Endothelial cell of umbilical vein (primary cell): ENCODE data around the gene ABCA2.

Source experiments
- EZH2 ChIP-seq: IDR thresholded peaks from 2 replicates; pipeline ENCODE4 v1.6.1; 2012; ENCODE audit warnings: borderline replicate concordance, low read depth, mild to moderate bottlenecking, moderate library complexity, low read length, inconsistent platforms; ENCODE audit not compliant: severe bottlenecking
- FOS ChIP-seq: IDR thresholded peaks from 2 replicates; pipeline ENCODE4 v1.6.1; 2011; ENCODE audit warnings: mild to moderate bottlenecking, low read length, moderate library complexity, borderline replicate concordance; ENCODE audit not compliant: insufficient read depth
- GATA2 ChIP-seq: IDR thresholded peaks from 2 replicates; pipeline ENCODE4 v1.7.0; 2011; ENCODE audit warnings: low read depth, mild to moderate bottlenecking, moderate library complexity, mixed read lengths, low read length; ENCODE audit not compliant: insufficient read length, insufficient read depth
- JUN ChIP-seq: IDR thresholded peaks from 2 replicates; pipeline ENCODE4 v1.6.1; 2011; ENCODE audit warnings: borderline replicate concordance, low read depth; ENCODE audit not compliant: insufficient read length, insufficient read depth
- POLR2A ChIP-seq: IDR thresholded peaks from 2 replicates; pipeline ENCODE4 v1.6.1; 2012; ENCODE audit warnings: low read depth, mild to moderate bottlenecking, control low read depth, low read length
- POLR2AphosphoS5 ChIP-seq: IDR thresholded peaks from 2 replicates; pipeline ENCODE4 v1.6.1; 2012; ENCODE audit warnings: low read depth, mild to moderate bottlenecking, control low read depth, low read length, moderate library complexity; ENCODE audit not compliant: insufficient read depth
- TF ChIP-seq, protein P1 (sequence below), 2 donors: IDR thresholded peaks; 1 replicate in 1 of 2; 2 replicates in 1 of 2; pipeline ENCODE4 v1.5.1; 2011; ENCODE audit warnings: low read length in 2 of 2, mild to moderate bottlenecking in 2 of 2, moderate library complexity in 2 of 2, control low read depth in 1 of 2, inconsistent platforms in 1 of 2, low read depth in 1 of 2; ENCODE audit not compliant: insufficient read depth in 1 of 2; ENCODE audit errors: extremely low read depth in 1 of 2
- TF ChIP-seq, protein P2 (sequence below): IDR thresholded peaks from 2 replicates; pipeline ENCODE4 v1.6.1; 2011; ENCODE audit not compliant: insufficient read depth, insufficient read length

DNA sequence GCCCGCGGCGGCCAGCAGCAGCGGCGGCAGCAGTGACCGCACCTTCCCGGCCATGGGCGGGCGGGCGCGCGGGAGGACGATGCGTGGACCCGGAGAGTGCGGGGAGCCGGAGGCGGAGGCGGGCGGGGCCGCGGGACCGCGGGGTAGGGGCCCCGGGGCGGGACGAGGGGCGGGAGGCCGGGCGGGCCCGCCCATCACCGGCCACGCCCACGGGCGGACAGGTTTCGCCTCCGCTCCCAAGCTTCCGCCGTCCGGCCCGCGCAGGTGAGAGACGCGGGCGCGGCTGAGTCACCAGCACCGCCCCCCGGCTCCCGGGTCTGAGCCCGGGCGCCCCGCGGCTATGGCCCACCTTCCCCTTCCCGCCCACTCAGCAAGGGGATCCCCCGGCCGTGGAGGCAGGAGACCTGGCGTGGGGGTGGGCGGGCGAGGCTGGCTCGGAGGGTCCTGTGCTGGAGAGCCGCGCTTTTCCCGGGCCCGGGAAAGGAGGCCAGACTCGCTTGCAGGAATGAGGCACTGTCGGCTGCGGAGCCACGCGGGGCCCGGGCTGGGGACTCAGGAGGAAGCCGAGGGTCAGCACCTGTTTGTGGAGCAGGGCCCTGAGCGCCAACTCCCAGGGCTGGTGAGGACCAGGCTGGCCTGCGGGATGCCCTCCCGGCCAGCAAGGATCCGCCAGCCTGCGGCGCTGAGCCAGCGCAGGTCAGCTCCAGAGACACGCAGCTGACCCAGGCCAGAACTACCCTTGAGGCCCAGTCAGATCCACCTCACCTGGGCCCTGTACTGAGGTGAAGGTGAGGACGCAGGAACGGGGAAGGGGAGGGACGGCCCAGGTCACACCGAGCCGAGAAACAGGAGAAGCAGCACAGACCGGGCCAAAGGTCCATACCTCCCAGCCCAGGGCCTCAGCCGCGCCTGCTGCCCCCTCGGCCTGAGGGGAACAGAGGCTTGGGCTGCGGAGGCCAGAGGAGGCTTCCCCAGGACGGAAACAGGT lies 26.2 kb upstream of the ABCA2 start, which contains the start of gene ENTPD2:
- TF ChIP-seq, protein P1, sequence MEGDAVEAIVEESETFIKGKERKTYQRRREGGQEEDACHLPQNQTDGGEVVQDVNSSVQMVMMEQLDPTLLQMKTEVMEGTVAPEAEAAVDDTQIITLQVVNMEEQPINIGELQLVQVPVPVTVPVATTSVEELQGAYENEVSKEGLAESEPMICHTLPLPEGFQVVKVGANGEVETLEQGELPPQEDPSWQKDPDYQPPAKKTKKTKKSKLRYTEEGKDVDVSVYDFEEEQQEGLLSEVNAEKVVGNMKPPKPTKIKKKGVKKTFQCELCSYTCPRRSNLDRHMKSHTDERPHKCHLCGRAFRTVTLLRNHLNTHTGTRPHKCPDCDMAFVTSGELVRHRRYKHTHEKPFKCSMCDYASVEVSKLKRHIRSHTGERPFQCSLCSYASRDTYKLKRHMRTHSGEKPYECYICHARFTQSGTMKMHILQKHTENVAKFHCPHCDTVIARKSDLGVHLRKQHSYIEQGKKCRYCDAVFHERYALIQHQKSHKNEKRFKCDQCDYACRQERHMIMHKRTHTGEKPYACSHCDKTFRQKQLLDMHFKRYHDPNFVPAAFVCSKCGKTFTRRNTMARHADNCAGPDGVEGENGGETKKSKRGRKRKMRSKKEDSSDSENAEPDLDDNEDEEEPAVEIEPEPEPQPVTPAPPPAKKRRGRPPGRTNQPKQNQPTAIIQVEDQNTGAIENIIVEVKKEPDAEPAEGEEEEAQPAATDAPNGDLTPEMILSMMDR (IDR thresholded peaks at IDR 0.05; ENCODE audit: extremely low read depth in 1 of 2, insufficient read depth in 1 of 2, low read depth in 1 of 2, low read length in 2 of 2), result no peak
- TF ChIP-seq POLR2A (no peak), EZH2 (no peak), FOS (no peak), POLR2AphosphoS5 (no peak), GATA2 (no peak), JUN (no peak)
- TF ChIP-seq, protein P2, sequence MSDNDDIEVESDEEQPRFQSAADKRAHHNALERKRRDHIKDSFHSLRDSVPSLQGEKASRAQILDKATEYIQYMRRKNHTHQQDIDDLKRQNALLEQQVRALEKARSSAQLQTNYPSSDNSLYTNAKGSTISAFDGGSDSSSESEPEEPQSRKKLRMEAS, result no peak
